HL-60 (cell line): ENCODE results near the gene COL28A1.

Source experiments
- DNase-seq, 2 experiments: peaks; one replicate each; pipeline ENCODE4 v3.0.0-alpha.2; 2010 to 2020; ENCODE audit warnings: low read depth in 1 of 2, low spot score in 1 of 2
- H3K27ac ChIP-seq: fragments of 250-450 bp; sonication (Bioruptor Pico); replicated peaks from 2 replicates; pipeline ENCODE4 v1.5.1; 2020; ENCODE audit warnings: mild to moderate bottlenecking, moderate library complexity
- H3K27me3 ChIP-seq: fragments of 250-450 bp; sonication (Bioruptor Pico); 2 replicates; pipeline ENCODE4 v1.5.1; 2021; ENCODE audit warnings: mild to moderate bottlenecking, moderate library complexity; ENCODE audit not compliant: insufficient read depth, poor library complexity, severe bottlenecking
- H3K4me3 ChIP-seq: replicated peaks from 2 replicates; pipeline ENCODE4 v1.5.1; 2011; ENCODE audit warnings: mild to moderate bottlenecking, control low read depth, low read length; ENCODE audit not compliant: insufficient read depth
- GABPA ChIP-seq: IDR thresholded peaks from 2 replicates; pipeline ENCODE4 v1.6.1; 2012; ENCODE audit warnings: low read depth
- POLR2AphosphoS5 ChIP-seq: IDR thresholded peaks from 2 replicates; pipeline ENCODE4 v1.6.1; 2012; ENCODE audit warnings: low read depth
- SPI1 ChIP-seq: IDR thresholded peaks from 2 replicates; pipeline ENCODE4 v1.6.1; 2012; ENCODE audit warnings: low read depth, mild to moderate bottlenecking, borderline replicate concordance
- TF ChIP-seq, protein P1 (sequence below): IDR thresholded peaks from 2 replicates; pipeline ENCODE4 v1.6.1; 2012; ENCODE audit warnings: low read depth; ENCODE audit not compliant: insufficient replicate concordance
- TF ChIP-seq, protein P2 (sequence below): IDR thresholded peaks from one replicate; pipeline ENCODE4 v1.5.1; 2011; ENCODE audit warnings: low read length, control low read depth, inconsistent platforms; ENCODE audit not compliant: insufficient read depth

Gene COL28A1

DNA sequence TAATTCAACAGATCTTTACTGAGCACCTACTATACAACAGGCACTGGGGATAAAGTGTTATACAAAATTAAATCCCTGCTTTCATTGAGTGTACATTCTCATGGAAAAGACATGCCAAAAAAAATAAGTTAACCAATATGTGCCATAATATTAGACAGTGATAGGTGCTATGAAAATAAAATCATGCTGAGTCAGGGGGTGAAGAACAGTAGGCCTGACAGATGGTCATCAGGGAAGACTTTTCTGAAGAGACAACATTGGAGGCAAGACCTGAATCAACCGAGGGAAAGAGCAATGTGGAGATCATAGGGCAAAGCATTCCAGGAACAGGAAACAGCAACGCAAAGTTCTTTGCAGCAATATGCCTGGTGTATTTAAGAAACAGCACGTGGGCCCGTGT lies 217.8 kb downstream of the COL28A1 start:
- no peak for DNase-seq
- H3K27me3 ChIP-seq, result no peaks in the 10 kb centered on the region
- H3K27ac ChIP-seq, result no peak overlapping the region
- TF ChIP-seq, protein P1, sequence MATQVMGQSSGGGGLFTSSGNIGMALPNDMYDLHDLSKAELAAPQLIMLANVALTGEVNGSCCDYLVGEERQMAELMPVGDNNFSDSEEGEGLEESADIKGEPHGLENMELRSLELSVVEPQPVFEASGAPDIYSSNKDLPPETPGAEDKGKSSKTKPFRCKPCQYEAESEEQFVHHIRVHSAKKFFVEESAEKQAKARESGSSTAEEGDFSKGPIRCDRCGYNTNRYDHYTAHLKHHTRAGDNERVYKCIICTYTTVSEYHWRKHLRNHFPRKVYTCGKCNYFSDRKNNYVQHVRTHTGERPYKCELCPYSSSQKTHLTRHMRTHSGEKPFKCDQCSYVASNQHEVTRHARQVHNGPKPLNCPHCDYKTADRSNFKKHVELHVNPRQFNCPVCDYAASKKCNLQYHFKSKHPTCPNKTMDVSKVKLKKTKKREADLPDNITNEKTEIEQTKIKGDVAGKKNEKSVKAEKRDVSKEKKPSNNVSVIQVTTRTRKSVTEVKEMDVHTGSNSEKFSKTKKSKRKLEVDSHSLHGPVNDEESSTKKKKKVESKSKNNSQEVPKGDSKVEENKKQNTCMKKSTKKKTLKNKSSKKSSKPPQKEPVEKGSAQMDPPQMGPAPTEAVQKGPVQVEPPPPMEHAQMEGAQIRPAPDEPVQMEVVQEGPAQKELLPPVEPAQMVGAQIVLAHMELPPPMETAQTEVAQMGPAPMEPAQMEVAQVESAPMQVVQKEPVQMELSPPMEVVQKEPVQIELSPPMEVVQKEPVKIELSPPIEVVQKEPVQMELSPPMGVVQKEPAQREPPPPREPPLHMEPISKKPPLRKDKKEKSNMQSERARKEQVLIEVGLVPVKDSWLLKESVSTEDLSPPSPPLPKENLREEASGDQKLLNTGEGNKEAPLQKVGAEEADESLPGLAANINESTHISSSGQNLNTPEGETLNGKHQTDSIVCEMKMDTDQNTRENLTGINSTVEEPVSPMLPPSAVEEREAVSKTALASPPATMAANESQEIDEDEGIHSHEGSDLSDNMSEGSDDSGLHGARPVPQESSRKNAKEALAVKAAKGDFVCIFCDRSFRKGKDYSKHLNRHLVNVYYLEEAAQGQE, result no peak
- TF ChIP-seq GABPA, result no peak
- no peak for TF ChIP-seq SPI1
- TF ChIP-seq, protein P2, sequence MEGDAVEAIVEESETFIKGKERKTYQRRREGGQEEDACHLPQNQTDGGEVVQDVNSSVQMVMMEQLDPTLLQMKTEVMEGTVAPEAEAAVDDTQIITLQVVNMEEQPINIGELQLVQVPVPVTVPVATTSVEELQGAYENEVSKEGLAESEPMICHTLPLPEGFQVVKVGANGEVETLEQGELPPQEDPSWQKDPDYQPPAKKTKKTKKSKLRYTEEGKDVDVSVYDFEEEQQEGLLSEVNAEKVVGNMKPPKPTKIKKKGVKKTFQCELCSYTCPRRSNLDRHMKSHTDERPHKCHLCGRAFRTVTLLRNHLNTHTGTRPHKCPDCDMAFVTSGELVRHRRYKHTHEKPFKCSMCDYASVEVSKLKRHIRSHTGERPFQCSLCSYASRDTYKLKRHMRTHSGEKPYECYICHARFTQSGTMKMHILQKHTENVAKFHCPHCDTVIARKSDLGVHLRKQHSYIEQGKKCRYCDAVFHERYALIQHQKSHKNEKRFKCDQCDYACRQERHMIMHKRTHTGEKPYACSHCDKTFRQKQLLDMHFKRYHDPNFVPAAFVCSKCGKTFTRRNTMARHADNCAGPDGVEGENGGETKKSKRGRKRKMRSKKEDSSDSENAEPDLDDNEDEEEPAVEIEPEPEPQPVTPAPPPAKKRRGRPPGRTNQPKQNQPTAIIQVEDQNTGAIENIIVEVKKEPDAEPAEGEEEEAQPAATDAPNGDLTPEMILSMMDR, result no peak
- TF ChIP-seq POLR2AphosphoS5, result no peak
- no peak overlapping the region for H3K4me3 ChIP-seq

DNA sequence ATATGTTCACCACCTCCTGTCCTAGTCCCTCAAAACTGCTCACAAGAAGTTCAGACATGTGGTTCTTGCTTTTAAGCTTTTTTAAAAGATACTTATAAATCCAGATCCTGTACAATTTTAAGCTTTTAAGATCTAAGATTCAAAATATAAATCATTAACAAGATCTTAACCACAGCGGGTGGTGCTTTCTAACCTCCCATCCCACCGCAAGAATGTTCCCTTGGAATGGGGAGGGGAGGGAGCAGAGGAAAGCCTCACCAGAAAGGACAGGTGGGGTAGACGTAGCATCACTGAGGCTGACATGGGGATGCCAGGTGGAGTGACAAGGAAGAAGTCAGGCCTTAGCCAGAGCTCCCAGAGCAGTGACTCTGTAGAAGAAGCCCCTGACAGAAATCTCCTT lies 219.8 kb downstream of the COL28A1 start:
- Histone ChIP-seq H3K27ac (no peak overlapping the region), H3K4me3 (no peak overlapping the region), H3K27me3 (no peaks in the 10 kb centered on the region)
- no peak for TF ChIP-seq SPI1
- TF ChIP-seq, protein P1, result no peak
- TF ChIP-seq, protein P2, result no peak
- no peak for TF ChIP-seq GABPA
- no peak for TF ChIP-seq POLR2AphosphoS5
- DNase-seq, result no peak

DNA sequence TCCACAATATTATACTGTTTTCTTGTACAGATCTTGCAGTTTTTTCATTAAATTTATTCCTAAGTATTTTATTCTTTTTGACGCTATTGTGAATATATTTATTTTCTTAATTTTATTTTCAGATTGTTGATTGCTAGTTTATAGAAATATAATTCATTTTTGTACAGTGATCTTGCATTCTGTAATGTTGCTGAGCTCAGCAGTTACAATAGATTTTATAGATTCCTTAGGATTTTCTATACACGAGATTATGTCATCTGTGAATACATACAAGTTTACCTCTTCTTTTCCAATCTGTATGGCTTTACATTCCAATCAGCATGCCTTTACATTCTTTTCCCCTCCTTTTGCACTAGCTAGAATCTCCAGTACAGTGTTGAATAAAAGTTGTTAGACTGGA lies 223.3 kb downstream of the COL28A1 start:
- no peak overlapping the region for H3K4me3 ChIP-seq
- no peaks in the 10 kb centered on the region for H3K27me3 ChIP-seq
- H3K27ac ChIP-seq, result no peak overlapping the region
- no peak for DNase-seq
- TF ChIP-seq, protein P2, result no peak
- no peak for TF ChIP-seq POLR2AphosphoS5
- TF ChIP-seq, protein P1, result no peak
- TF ChIP-seq SPI1, result no peak
- TF ChIP-seq GABPA, result no peak
